Lower lobe of right lung (tissue), 2 donors: Measurements from ENCODE around the gene VAMP8. TPM values are rescaled to one million over a fixed set of nuclear protein-coding genes. Genes with fewer than 3 reads are reported as not detected.
A peak's percentile ranks its signal among the peaks of the same experiment; 100 is the strongest.

Experiments used
- ATAC-seq, 2 donors: fragments of 200-7000 bp; cut with Tn5 transposase; one replicate each; pipeline ENCODE4 v1.9.1; 2020 to 2022; ENCODE audit warnings: mild to moderate bottlenecking in 2 of 2, moderate library complexity in 2 of 2
- DNase-seq: peaks from one replicate; pipeline ENCODE4 v3.0.0-alpha.2; 2020
- H3K27ac ChIP-seq: fragments of 200-600 bp; one replicate; pipeline ENCODE4 v1.8.0; 2022
- H3K27me3 ChIP-seq: fragments of 200-600 bp; one replicate; pipeline ENCODE4 v1.8.0; 2022; ENCODE audit warnings: low read depth
- H3K36me3 ChIP-seq: fragments of 200-600 bp; one replicate; pipeline ENCODE4 v1.8.0; 2022; ENCODE audit warnings: mild to moderate bottlenecking
- H3K4me1 ChIP-seq: fragments of 200-600 bp; one replicate; pipeline ENCODE4 v1.8.0; 2022
- H3K4me3 ChIP-seq: fragments of 200-600 bp; one replicate; pipeline ENCODE4 v1.8.0; 2022; ENCODE audit warnings: mild to moderate bottlenecking
- H3K9me3 ChIP-seq: fragments of 200-600 bp; one replicate; pipeline ENCODE4 v1.8.0; 2022
- intact Hi-C: fragments of 100-400 bp; cut with DNase I; formaldehyde crosslinking; loops from one replicate; pipeline ENCODE4 v1.11.0; 2022
- total RNA-seq: library from RNA; stranded (reverse); fragmentation: NEBNext Ultra II Directional; extraction: Animal tissue kit (Norgen Biotek cat#: 25700); gene quantifications from one replicate; pipeline ENCODE4 v1.2.1, GENCODE V29; 2021
- TF ChIP-seq, protein P1 (sequence below): fragments of 200-600 bp; IDR thresholded peaks from one replicate; pipeline ENCODE4 v1.8.0; 2022; ENCODE audit warnings: antibody characterized with exemption, mild to moderate bottlenecking
- donor health status: DM: no; HTN: yes; CAD: no; lungs with severe emphysema.

Gene VAMP8
- total RNA-seq, 1 donor from 2014 or later = 272 TPM

GRCh38 chr2:85534099-85534498 lies 43.3 kb upstream of the VAMP8 start:
- TF ChIP-seq, protein P1, sequence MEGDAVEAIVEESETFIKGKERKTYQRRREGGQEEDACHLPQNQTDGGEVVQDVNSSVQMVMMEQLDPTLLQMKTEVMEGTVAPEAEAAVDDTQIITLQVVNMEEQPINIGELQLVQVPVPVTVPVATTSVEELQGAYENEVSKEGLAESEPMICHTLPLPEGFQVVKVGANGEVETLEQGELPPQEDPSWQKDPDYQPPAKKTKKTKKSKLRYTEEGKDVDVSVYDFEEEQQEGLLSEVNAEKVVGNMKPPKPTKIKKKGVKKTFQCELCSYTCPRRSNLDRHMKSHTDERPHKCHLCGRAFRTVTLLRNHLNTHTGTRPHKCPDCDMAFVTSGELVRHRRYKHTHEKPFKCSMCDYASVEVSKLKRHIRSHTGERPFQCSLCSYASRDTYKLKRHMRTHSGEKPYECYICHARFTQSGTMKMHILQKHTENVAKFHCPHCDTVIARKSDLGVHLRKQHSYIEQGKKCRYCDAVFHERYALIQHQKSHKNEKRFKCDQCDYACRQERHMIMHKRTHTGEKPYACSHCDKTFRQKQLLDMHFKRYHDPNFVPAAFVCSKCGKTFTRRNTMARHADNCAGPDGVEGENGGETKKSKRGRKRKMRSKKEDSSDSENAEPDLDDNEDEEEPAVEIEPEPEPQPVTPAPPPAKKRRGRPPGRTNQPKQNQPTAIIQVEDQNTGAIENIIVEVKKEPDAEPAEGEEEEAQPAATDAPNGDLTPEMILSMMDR = no peak
- no peak overlapping the region for H3K4me3 ChIP-seq

GRCh38 chr2:85534881-85535280 lies 42.5 kb upstream of the VAMP8 start:
- Histone ChIP-seq H3K27me3 (no peaks in the 10 kb centered on the region), H3K36me3 (no peaks in the 10 kb centered on the region), H3K4me1 (peaks cover 12% of the 10 kb centered on the region), H3K27ac (no peak overlapping the region), H3K4me3 (no peak overlapping the region), H3K9me3 (no peaks in the 10 kb centered on the region)
- DNase-seq (no peak), ATAC-seq (no peak)
- intact Hi-C loops = no loop called here
- TF ChIP-seq, protein P1 = no peak

More at GRCh38 chr2:85534099-85534498, 43.3 kb upstream of the VAMP8 start:
- ATAC-seq = no peak
- peaks cover 12% of the 10 kb centered on the region for H3K4me1 ChIP-seq
- DNase-seq = no peak
- H3K36me3 ChIP-seq = no peaks in the 10 kb centered on the region
- H3K9me3 ChIP-seq = no peaks in the 10 kb centered on the region
- H3K27ac ChIP-seq = no peak overlapping the region
- no peaks in the 10 kb centered on the region for H3K27me3 ChIP-seq
- intact Hi-C loops = no loop called here

GRCh38 chr2:85536479-85536878 lies 40.9 kb upstream of the VAMP8 start:
- ATAC-seq = no peak

GRCh38 chr2:85537600-85538506 lies 39.5 kb upstream of the VAMP8 start:
- peak; percentile 19 to 38 for ATAC-seq
- intact Hi-C loops = no loop called here
- TF ChIP-seq, protein P1 = no peak
- DNase-seq = peak; percentile 74
- Histone ChIP-seq H3K9me3 (no peaks in the 10 kb centered on the region), H3K36me3 (peaks cover 22% of the 10 kb centered on the region), H3K27ac (peak overlapping the region; percentile 99), H3K27me3 (no peaks in the 10 kb centered on the region), H3K4me1 (peaks cover 40% of the 10 kb centered on the region), H3K4me3 (peak overlapping the region; percentile 98)

More at GRCh38 chr2:85536479-85536878, 40.9 kb upstream of the VAMP8 start:
- Histone ChIP-seq H3K36me3 (peaks cover 8% of the 10 kb centered on the region), H3K27ac (peak overlapping the region; percentile 99), H3K4me3 (no peak overlapping the region), H3K27me3 (no peaks in the 10 kb centered on the region), H3K9me3 (no peaks in the 10 kb centered on the region), H3K4me1 (peaks cover 26% of the 10 kb centered on the region)
- no peak for DNase-seq
- TF ChIP-seq, protein P1 = no peak
- intact Hi-C loops = no loop called here

DNA sequence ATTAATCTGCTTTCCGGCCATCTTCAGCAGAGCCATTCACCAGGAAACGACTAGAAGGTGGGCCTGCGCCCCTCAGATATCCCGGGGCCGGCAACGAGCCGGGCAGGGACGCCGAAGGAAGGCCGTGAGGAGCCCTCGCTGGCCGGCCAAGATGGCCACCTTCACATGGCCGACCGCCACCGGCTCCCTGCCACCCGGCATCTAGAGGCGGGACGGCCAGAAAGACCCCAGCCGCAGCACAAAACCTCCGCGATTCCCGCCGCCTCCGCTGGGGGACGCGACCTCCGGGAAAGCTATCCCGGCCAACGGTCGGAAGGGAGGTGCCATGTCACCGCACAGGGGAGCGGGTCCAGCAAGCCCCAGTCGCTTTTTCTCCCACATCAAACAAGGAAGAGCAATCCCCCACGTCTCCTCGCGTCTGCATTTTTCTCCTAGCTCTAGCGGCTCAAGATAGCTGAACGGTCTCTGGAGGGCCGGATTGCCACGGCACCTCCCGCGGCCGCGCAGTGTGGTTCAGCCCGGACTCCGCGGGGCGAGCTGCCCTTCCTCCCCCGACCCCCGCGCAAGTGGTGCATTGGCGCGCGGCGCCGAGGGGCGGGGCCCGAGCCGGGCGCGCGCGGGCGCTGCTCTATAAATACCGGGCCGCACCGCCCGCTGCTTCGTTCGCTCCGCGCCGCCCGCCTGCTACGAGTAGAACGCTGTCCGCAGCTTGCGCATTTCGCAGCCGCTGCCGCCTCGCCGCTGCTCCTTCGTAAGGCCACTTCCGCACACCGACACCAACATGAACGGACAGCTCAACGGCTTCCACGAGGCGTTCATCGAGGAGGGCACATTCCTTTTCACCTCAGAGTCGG lies 38.7 kb upstream of the VAMP8 start, which contains the start of gene MAT2A:
Gene MAT2A (plus strand): TSS at position 662 of the 854 bp plus-strand sequence. CDS start 120 bp downstream, at position 782.
- TF ChIP-seq, protein P1 = peak; percentile 82
- peak; percentile 95 to 97 for ATAC-seq
- Histone ChIP-seq H3K27ac (peak within 1 kb of the TSS; percentile 99), H3K27me3 (no peaks in the 10 kb centered on the region), H3K36me3 (peaks cover 31% of the 10 kb centered on the region), H3K9me3 (no peaks in the 10 kb centered on the region), H3K4me3 (peak within 1 kb of the TSS; percentile 98), H3K4me1 (peaks cover 48% of the 10 kb centered on the region)
- intact Hi-C loops = no loop called here
- peak; percentile 95 for DNase-seq
